ENCODE results near the gene CIZ1.

GRCh38 chr9:128175102-128175563, 16.2 kb downstream of the CIZ1 start:
- TF ChIP-seq CTCF (IDR thresholded peaks at IDR 0.05), result no peak
- TF ChIP-seq POLR2A (IDR thresholded peaks at IDR 0.05), result no peak

Measured in suprapubic skin (tissue), 3 donors.